HepG2 (cell line): ENCODE data around the gene CDO1. TPM values are rescaled to one million over a fixed set of nuclear protein-coding genes. Genes with fewer than 3 reads are reported as not detected.

Source experiments
- FOSL1 ChIP-seq: sonication (generic); formaldehyde crosslinking; IDR thresholded peaks from 2 replicates; pipeline ENCODE4 v1.9.0; 2021; ENCODE audit warnings: missing genetic modification reagents, borderline replicate concordance
- HOXA7 ChIP-seq: sonication (generic); formaldehyde crosslinking; IDR thresholded peaks from 2 replicates; pipeline ENCODE4 v1.8.1; 2022; ENCODE audit warnings: mild to moderate bottlenecking, missing genetic modification reagents, moderate library complexity
- KMT2B ChIP-seq: IDR thresholded peaks from 2 replicates; pipeline ENCODE4 v1.6.1; 2016; ENCODE audit warnings: missing genetic modification reagents, missing compliant biosample characterization
- PAX8 ChIP-seq: sonication (generic); formaldehyde crosslinking; IDR thresholded peaks from 2 replicates; pipeline ENCODE4 v1.8.0; 2022; ENCODE audit warnings: mild to moderate bottlenecking, missing genetic modification reagents, borderline replicate concordance
- ZNF280D ChIP-seq: sonication (generic); formaldehyde crosslinking; IDR thresholded peaks from 2 replicates; pipeline ENCODE4 v1.5.1; 2020; ENCODE audit warnings: mild to moderate bottlenecking, missing genetic modification reagents
- ZNF383 ChIP-seq: sonication (generic); formaldehyde crosslinking; IDR thresholded peaks from 2 replicates; pipeline ENCODE4 v1.4.0; 2020; ENCODE audit warnings: missing genetic modification reagents, mild to moderate bottlenecking, borderline replicate concordance
- polyA plus RNA-seq, 8 experiments: library from polyadenylated mRNA; depleted of rRNA in 3 of 8; stranded (reverse) in 7 of 8; unstranded in 1 of 8; fragments of >200 nt; fragmentation: Illumina TruSeq in 4 of 8; extraction: Trizol in 4 of 8; gene quantifications; 2 replicates each; pipeline versions ENCODE4 v1.2.1 to v1.2.3, GENCODE V29; 2011 to 2016; ENCODE audit warnings: low read depth in 4 of 8, missing spikeins in 1 of 8, mixed read lengths in 1 of 8; ENCODE audit not compliant: insufficient read depth in 1 of 8
- total RNA-seq, 5 experiments: library from RNA; depleted of rRNA; stranded (reverse); fragments of >200 nt; fragmentation: Illumina TruSeq; extraction: Trizol; gene quantifications; 2 replicates each; pipeline ENCODE4 v1.2.3, GENCODE V29; 2016; ENCODE audit warnings: low read depth in 1 of 5
- TF ChIP-seq, protein P1 (sequence below): sonication (generic); formaldehyde crosslinking; IDR thresholded peaks from 2 replicates; pipeline ENCODE4 v1.4.0; 2020; ENCODE audit warnings: missing genetic modification reagents, mild to moderate bottlenecking, borderline replicate concordance
- TF ChIP-seq, protein P2 (sequence below), 2 experiments: sonication (generic) in 1 of 2; formaldehyde crosslinking in 1 of 2; IDR thresholded peaks; 2 replicates each; pipeline versions ENCODE4 v1.6.1 to v1.9.0; 2014 to 2022; ENCODE audit warnings: antibody characterized with exemption in 1 of 2, borderline replicate concordance in 1 of 2, inconsistent platforms in 1 of 2, low read depth in 1 of 2, missing genetic modification reagents in 1 of 2

CDO1 gene
- total and polyA plus RNA-seq, 2 of the 13 experiments (the other 11 are each of a cell fraction or from before 2014, with no cell fraction given): 3.2 to 4.4 TPM

DNA sequence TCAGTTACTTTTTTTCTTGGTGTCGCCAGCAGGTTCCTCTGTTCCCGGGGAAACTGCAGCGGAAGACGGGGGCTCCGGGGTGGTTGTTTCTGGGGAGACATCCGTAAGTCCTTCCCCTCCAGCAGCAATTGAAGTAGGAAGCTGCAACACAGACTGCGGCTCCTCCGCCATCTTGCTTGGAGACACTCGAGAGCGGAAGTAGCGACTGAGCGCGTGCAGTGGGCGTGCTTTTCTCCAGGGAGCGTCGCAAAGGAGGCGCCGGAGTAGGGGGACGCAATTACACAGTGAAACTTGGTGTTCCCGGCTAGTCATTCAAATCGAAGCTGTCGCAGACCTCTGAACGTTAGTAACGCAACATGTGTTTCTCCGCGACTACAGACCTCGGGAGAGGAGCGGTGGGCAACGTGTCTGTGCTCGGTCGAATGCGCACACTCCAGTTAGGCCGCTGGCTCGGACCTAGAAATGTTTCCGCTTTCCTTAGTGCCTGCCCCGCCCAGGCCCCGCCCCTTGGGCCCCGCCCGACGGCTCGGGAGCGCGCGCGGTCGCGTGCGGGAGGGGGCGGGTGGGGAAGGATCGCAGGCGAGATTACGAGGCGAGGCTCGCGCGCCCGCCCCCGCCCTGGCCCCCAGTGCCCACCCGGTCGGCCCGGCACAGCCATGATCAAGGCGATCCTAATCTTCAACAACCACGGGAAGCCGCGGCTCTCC lies 25.1 kb upstream of the CDO1 start, which contains the start of the genes AP3S1 and ATG12 (continued):
- TF ChIP-seq, protein P1, sequence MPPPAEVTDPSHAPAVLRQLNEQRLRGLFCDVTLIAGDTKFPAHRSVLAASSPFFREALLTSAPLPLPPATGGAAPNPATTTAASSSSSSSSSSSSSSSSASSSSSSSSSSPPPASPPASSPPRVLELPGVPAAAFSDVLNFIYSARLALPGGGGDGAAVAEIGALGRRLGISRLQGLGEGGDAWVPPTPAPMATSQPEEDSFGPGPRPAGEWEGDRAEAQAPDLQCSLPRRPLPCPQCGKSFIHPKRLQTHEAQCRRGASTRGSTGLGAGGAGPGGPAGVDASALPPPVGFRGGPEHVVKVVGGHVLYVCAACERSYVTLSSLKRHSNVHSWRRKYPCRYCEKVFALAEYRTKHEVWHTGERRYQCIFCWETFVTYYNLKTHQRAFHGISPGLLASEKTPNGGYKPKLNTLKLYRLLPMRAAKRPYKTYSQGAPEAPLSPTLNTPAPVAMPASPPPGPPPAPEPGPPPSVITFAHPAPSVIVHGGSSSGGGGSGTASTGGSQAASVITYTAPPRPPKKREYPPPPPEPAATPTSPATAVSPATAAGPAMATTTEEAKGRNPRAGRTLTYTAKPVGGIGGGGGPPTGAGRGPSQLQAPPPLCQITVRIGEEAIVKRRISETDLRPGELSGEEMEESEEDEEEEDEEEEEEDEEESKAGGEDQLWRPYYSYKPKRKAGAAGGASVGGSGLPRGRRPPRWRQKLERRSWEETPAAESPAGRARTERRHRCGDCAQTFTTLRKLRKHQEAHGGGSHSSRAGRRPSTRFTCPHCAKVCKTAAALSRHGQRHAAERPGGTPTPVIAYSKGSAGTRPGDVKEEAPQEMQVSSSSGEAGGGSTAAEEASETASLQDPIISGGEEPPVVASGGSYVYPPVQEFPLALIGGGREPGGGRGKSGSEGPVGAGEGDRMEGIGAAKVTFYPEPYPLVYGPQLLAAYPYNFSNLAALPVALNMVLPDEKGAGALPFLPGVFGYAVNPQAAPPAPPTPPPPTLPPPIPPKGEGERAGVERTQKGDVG (CRISPR knock-in tag): peak; percentile 38; the same call in 1 of the 2 replicates
- TF ChIP-seq ZNF280D (CRISPR knock-in tag) (peak; percentile 77; the same call in 1 of the 2 replicates), PAX8 (CRISPR knock-in tag) (no peak), FOSL1 (CRISPR knock-in tag) (no peak), HOXA7 (peak; percentile 91; the same call in 1 of the 2 replicates), KMT2B (CRISPR knock-in tag) (peak; percentile 90), ZNF383 (no peak)
- TF ChIP-seq, protein P2, sequence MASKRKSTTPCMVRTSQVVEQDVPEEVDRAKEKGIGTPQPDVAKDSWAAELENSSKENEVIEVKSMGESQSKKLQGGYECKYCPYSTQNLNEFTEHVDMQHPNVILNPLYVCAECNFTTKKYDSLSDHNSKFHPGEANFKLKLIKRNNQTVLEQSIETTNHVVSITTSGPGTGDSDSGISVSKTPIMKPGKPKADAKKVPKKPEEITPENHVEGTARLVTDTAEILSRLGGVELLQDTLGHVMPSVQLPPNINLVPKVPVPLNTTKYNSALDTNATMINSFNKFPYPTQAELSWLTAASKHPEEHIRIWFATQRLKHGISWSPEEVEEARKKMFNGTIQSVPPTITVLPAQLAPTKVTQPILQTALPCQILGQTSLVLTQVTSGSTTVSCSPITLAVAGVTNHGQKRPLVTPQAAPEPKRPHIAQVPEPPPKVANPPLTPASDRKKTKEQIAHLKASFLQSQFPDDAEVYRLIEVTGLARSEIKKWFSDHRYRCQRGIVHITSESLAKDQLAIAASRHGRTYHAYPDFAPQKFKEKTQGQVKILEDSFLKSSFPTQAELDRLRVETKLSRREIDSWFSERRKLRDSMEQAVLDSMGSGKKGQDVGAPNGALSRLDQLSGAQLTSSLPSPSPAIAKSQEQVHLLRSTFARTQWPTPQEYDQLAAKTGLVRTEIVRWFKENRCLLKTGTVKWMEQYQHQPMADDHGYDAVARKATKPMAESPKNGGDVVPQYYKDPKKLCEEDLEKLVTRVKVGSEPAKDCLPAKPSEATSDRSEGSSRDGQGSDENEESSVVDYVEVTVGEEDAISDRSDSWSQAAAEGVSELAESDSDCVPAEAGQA (IDR thresholded peaks at IDR 0.05; ENCODE audit: low read depth): peak; percentile 80
- TF ChIP-seq, protein P2 (CRISPR knock-in tag; IDR thresholded peaks at IDR 0.05; ENCODE audit: borderline replicate concordance): peak; percentile 72; the same call in 1 of the 2 replicates
